ENCODE results near the gene HNRNPA3. TPM values are rescaled to one million over a fixed set of nuclear protein-coding genes. Genes with fewer than 3 reads are reported as not detected.

Gene HNRNPA3
- total and polyA plus RNA-seq, 2 of the 13 experiments (the other 11 are each of a cell fraction or from before 2014, with no cell fraction given) = 73.3 to 97.7 TPM

GRCh38 chr2:177212106-177212890 lies at the start of gene HNRNPA3 (continued):
- TF ChIP-seq, protein P1, sequence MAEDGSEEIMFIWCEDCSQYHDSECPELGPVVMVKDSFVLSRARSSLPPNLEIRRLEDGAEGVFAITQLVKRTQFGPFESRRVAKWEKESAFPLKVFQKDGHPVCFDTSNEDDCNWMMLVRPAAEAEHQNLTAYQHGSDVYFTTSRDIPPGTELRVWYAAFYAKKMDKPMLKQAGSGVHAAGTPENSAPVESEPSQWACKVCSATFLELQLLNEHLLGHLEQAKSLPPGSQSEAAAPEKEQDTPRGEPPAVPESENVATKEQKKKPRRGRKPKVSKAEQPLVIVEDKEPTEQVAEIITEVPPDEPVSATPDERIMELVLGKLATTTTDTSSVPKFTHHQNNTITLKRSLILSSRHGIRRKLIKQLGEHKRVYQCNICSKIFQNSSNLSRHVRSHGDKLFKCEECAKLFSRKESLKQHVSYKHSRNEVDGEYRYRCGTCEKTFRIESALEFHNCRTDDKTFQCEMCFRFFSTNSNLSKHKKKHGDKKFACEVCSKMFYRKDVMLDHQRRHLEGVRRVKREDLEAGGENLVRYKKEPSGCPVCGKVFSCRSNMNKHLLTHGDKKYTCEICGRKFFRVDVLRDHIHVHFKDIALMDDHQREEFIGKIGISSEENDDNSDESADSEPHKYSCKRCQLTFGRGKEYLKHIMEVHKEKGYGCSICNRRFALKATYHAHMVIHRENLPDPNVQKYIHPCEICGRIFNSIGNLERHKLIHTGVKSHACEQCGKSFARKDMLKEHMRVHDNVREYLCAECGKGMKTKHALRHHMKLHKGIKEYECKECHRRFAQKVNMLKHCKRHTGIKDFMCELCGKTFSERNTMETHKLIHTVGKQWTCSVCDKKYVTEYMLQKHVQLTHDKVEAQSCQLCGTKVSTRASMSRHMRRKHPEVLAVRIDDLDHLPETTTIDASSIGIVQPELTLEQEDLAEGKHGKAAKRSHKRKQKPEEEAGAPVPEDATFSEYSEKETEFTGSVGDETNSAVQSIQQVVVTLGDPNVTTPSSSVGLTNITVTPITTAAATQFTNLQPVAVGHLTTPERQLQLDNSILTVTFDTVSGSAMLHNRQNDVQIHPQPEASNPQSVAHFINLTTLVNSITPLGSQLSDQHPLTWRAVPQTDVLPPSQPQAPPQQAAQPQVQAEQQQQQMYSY (CRISPR knock-in tag; IDR thresholded peaks at IDR 0.05) = peak; percentile 40; the same call in 1 of the 2 replicates
- TF ChIP-seq, protein P2, sequence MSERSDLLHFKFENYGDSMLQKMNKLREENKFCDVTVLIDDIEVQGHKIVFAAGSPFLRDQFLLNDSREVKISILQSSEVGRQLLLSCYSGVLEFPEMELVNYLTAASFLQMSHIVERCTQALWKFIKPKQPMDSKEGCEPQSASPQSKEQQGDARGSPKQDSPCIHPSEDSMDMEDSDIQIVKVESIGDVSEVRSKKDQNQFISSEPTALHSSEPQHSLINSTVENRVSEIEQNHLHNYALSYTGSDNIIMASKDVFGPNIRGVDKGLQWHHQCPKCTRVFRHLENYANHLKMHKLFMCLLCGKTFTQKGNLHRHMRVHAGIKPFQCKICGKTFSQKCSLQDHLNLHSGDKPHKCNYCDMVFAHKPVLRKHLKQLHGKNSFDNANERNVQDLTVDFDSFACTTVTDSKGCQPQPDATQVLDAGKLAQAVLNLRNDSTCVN (CRISPR knock-in tag; IDR thresholded peaks at IDR 0.05; ENCODE audit: borderline replicate concordance) = no peak; the same call in 1 of the 2 replicates
- TF ChIP-seq ZNF33B (CRISPR knock-in tag; IDR thresholded peaks at IDR 0.05) (peak; percentile 44; the same call in 1 of the 2 replicates), CEBPB (IDR thresholded peaks at IDR 0.05; ENCODE audit: borderline replicate concordance, low read depth, low read length) (no peak), CHD2 (IDR thresholded peaks at IDR 0.05; ENCODE audit: low read depth, low read length) (no peak), ZNF816 (CRISPR knock-in tag; IDR thresholded peaks at IDR 0.05; ENCODE audit: borderline replicate concordance) (peak; percentile 15; the same call in 1 of the 2 replicates), GABPA (IDR thresholded peaks at IDR 0.05; ENCODE audit: low read depth, low read length) (peak; percentile 64), GABPA (CRISPR knock-in tag; IDR thresholded peaks at IDR 0.05; ENCODE audit: low read depth) (peak; percentile 72), NFE2 (CRISPR knock-in tag; IDR thresholded peaks at IDR 0.05) (no peak), ZNF550 (CRISPR knock-in tag; IDR thresholded peaks at IDR 0.05; ENCODE audit: borderline replicate concordance) (no peak), MAFF (IDR thresholded peaks at IDR 0.05; ENCODE audit: low read depth, low read length) (no peak), ZSCAN25 (CRISPR knock-in tag; IDR thresholded peaks at IDR 0.05) (peak; percentile 51; the same call in 1 of the 2 replicates), ZNF768 (CRISPR knock-in tag; IDR thresholded peaks at IDR 0.05) (no peak), PPARG (CRISPR knock-in tag; conservative IDR thresholded peaks at IDR 0.05) (peak; percentile 59), MXI1 (IDR thresholded peaks at IDR 0.05; ENCODE audit: borderline replicate concordance, low read depth, low read length) (peak; percentile 72; the same call in 2 of the 3 replicates), FOXO1 (CRISPR knock-in tag; IDR thresholded peaks at IDR 0.05) (peak; percentile 25; the same call in 1 of the 2 replicates), HOXD1 (CRISPR knock-in tag; IDR thresholded peaks at IDR 0.05) (peak; percentile 63; the same call in 1 of the 2 replicates), ZNF263 (CRISPR knock-in tag; IDR thresholded peaks at IDR 0.05) (peak; percentile 60; the same call in 1 of the 2 replicates)
- TF ChIP-seq, protein P3, sequence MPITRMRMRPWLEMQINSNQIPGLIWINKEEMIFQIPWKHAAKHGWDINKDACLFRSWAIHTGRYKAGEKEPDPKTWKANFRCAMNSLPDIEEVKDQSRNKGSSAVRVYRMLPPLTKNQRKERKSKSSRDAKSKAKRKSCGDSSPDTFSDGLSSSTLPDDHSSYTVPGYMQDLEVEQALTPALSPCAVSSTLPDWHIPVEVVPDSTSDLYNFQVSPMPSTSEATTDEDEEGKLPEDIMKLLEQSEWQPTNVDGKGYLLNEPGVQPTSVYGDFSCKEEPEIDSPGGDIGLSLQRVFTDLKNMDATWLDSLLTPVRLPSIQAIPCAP (CRISPR knock-in tag; IDR thresholded peaks at IDR 0.05; ENCODE audit: low read depth) = no peak; the same call in 1 of the 2 replicates
- TF ChIP-seq, protein P4, sequence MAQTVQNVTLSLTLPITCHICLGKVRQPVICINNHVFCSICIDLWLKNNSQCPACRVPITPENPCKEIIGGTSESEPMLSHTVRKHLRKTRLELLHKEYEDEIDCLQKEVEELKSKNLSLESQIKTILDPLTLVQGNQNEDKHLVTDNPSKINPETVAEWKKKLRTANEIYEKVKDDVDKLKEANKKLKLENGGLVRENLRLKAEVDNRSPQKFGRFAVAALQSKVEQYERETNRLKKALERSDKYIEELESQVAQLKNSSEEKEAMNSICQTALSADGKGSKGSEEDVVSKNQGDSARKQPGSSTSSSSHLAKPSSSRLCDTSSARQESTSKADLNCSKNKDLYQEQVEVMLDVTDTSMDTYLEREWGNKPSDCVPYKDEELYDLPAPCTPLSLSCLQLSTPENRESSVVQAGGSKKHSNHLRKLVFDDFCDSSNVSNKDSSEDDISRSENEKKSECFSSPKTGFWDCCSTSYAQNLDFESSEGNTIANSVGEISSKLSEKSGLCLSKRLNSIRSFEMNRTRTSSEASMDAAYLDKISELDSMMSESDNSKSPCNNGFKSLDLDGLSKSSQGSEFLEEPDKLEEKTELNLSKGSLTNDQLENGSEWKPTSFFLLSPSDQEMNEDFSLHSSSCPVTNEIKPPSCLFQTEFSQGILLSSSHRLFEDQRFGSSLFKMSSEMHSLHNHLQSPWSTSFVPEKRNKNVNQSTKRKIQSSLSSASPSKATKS (CRISPR knock-in tag; IDR thresholded peaks at IDR 0.05) = 0 out of 2 replicates have a peak, but pooled peaks have one; percentile 13
- TF ChIP-seq, protein P5, sequence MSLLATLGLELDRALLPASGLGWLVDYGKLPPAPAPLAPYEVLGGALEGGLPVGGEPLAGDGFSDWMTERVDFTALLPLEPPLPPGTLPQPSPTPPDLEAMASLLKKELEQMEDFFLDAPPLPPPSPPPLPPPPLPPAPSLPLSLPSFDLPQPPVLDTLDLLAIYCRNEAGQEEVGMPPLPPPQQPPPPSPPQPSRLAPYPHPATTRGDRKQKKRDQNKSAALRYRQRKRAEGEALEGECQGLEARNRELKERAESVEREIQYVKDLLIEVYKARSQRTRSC (CRISPR knock-in tag; IDR thresholded peaks at IDR 0.05; ENCODE audit: low read depth) = 0 out of 2 replicates have a peak, but pooled peaks have one; percentile 38

Data from HepG2 (cell line).